H9 (cell line): Measurements from ENCODE around the gene ROBO1. TPM values are rescaled to one million over a fixed set of nuclear protein-coding genes. Genes with fewer than 3 reads are reported as not detected.

Experiments used
- DNase-seq: peaks from one replicate; pipeline ENCODE4 v3.0.0-alpha.2; 2017
- H2AFZ ChIP-seq: one replicate; pipeline ENCODE4 v1.6.1; 2013; ENCODE audit warnings: mild to moderate bottlenecking, low read length, control low read depth, moderate library complexity
- H2AK5ac ChIP-seq: 2 replicates; pipeline ENCODE4 v1.6.1; 2013; ENCODE audit warnings: low read length, control low read depth, mixed read lengths; ENCODE audit not compliant: insufficient read length
- H2BK120ac ChIP-seq: one replicate; pipeline ENCODE4 v1.6.1; 2013; ENCODE audit warnings: low read depth, mild to moderate bottlenecking, low read length, control low read depth, inconsistent platforms; ENCODE audit not compliant: poor library complexity, severe bottlenecking
- H2BK12ac ChIP-seq: 2 replicates; pipeline ENCODE4 v1.6.1; 2013; ENCODE audit warnings: low read length, control low read depth, mixed read lengths, low read depth; ENCODE audit not compliant: insufficient read length
- H2BK15ac ChIP-seq: 2 replicates; pipeline ENCODE4 v1.6.1; 2013; ENCODE audit warnings: low read depth, low read length, control low read depth
- H2BK20ac ChIP-seq: one replicate; pipeline ENCODE4 v1.6.1; 2013; ENCODE audit warnings: low read depth, mild to moderate bottlenecking, low read length, control low read depth, inconsistent platforms; ENCODE audit not compliant: poor library complexity, severe bottlenecking
- H2BK5ac ChIP-seq: 2 replicates; pipeline ENCODE4 v1.6.1; 2013; ENCODE audit warnings: low read length, control low read depth, mixed read lengths; ENCODE audit not compliant: insufficient read length
- H3K14ac ChIP-seq: 2 replicates; pipeline ENCODE4 v1.6.1; 2013; ENCODE audit warnings: low read length, control low read depth; ENCODE audit not compliant: insufficient read depth
- H3K18ac ChIP-seq: 2 replicates; pipeline ENCODE4 v1.6.1; 2013; ENCODE audit warnings: low read depth, mild to moderate bottlenecking, mixed read lengths, low read length, control low read depth; ENCODE audit not compliant: insufficient read length
- H3K23ac ChIP-seq: 2 replicates; pipeline ENCODE4 v1.6.1; 2013; ENCODE audit warnings: low read length, control low read depth, mixed read lengths, low read depth; ENCODE audit not compliant: insufficient read length
- H3K23me2 ChIP-seq: 2 replicates; pipeline ENCODE4 v1.6.1; 2013; ENCODE audit warnings: low read depth, mild to moderate bottlenecking, mixed read lengths, low read length, control low read depth; ENCODE audit not compliant: insufficient read length, poor library complexity, severe bottlenecking
- H3K27ac ChIP-seq: 2 replicates; pipeline ENCODE4 v1.5.1; 2013; ENCODE audit warnings: low read length, control low read depth, mixed read lengths, low read depth; ENCODE audit not compliant: insufficient read length
- H3K27me3 ChIP-seq: 2 replicates; pipeline ENCODE4 v1.6.1; 2013; ENCODE audit warnings: low read length, control low read depth, inconsistent platforms; ENCODE audit not compliant: insufficient read depth
- H3K4ac ChIP-seq: 2 replicates; pipeline ENCODE4 v1.6.1; 2013; ENCODE audit warnings: low read depth, mild to moderate bottlenecking, control low read depth, inconsistent platforms, low read length, moderate library complexity
- H3K4me1 ChIP-seq: 2 replicates; pipeline ENCODE4 v1.6.1; 2013; ENCODE audit warnings: low read length, control low read depth, inconsistent platforms; ENCODE audit not compliant: insufficient read depth
- H3K4me2 ChIP-seq: 2 replicates; pipeline ENCODE4 v1.6.1; 2013; ENCODE audit warnings: low read length, control low read depth, mixed read lengths; ENCODE audit not compliant: insufficient read length, insufficient read depth
- H3K56ac ChIP-seq: 2 replicates; pipeline ENCODE4 v1.6.1; 2013; ENCODE audit warnings: low read depth, mild to moderate bottlenecking, mixed read lengths, low read length, control low read depth; ENCODE audit not compliant: insufficient read length
- H3K79me1 ChIP-seq: 2 replicates; pipeline ENCODE4 v1.6.1; 2013; ENCODE audit warnings: low read depth, mild to moderate bottlenecking, moderate library complexity, low read length, control low read depth, inconsistent platforms; ENCODE audit not compliant: insufficient read depth, poor library complexity, severe bottlenecking
- H3K79me2 ChIP-seq: 2 replicates; pipeline ENCODE4 v1.6.1; 2013; ENCODE audit warnings: low read length, control low read depth, inconsistent platforms; ENCODE audit not compliant: insufficient read depth
- H3K9ac ChIP-seq: 2 replicates; pipeline ENCODE4 v1.6.1; 2013; ENCODE audit warnings: low read length, control low read depth, mixed read lengths; ENCODE audit not compliant: insufficient read length; ENCODE audit errors: extremely low read depth
- H3K9me3 ChIP-seq: one replicate; pipeline ENCODE4 v1.6.1; 2013; ENCODE audit warnings: low read depth, low read length, inconsistent platforms; ENCODE audit not compliant: control insufficient read depth
- H3T11ph ChIP-seq: one replicate; pipeline ENCODE4 v1.6.1; 2013; ENCODE audit warnings: mild to moderate bottlenecking, low read length, control low read depth, inconsistent platforms
- H4K20me1 ChIP-seq: one replicate; pipeline ENCODE4 v1.6.1; 2013; ENCODE audit not compliant: control insufficient read depth, insufficient read length, insufficient read depth
- H4K5ac ChIP-seq: 2 replicates; pipeline ENCODE4 v1.6.1; 2013; ENCODE audit warnings: low read depth, mild to moderate bottlenecking, mixed read lengths, low read length, control low read depth; ENCODE audit not compliant: insufficient read length
- H4K8ac ChIP-seq: replicated peaks from 2 replicates; pipeline ENCODE4 v1.6.1; 2013; ENCODE audit warnings: low read length, control low read depth, mixed read lengths, low read depth; ENCODE audit not compliant: insufficient read length
- H4K91ac ChIP-seq: 2 replicates; pipeline ENCODE4 v1.6.1; 2013; ENCODE audit warnings: low read depth, mild to moderate bottlenecking, moderate library complexity, mixed read lengths, low read length, control low read depth; ENCODE audit not compliant: insufficient read length
- H3K27ac Mint-ChIP-seq, 3 experiments: 2 replicates in 2 of 3; 3 replicates in 1 of 3; pipeline ENCODE4 v1.8.0; 2020 to 2021; ENCODE audit warnings: mixed read lengths in 3 of 3, mild to moderate bottlenecking in 1 of 3, moderate library complexity in 1 of 3
- H3K27me3 Mint-ChIP-seq: 2 replicates; pipeline ENCODE4 v1.8.0; 2021; ENCODE audit warnings: low read depth, mild to moderate bottlenecking, moderate library complexity, mixed read lengths
- H3K36me3 Mint-ChIP-seq, 3 experiments: 2 replicates in 2 of 3; 3 replicates in 1 of 3; pipeline ENCODE4 v1.8.0; 2020 to 2021; ENCODE audit warnings: low read depth in 3 of 3, mixed read lengths in 3 of 3; ENCODE audit not compliant: insufficient read depth in 1 of 3
- H3K4me1 Mint-ChIP-seq, 2 experiments: 2 replicates each; pipeline ENCODE4 v1.8.0; 2020; ENCODE audit warnings: mixed read lengths in 2 of 2
- H3K4me3 Mint-ChIP-seq, 2 experiments: 2 replicates in 1 of 2; 3 replicates in 1 of 2; pipeline ENCODE4 v1.8.0; 2020 to 2021; ENCODE audit warnings: mild to moderate bottlenecking in 2 of 2, mixed read lengths in 2 of 2, moderate library complexity in 1 of 2
- H3K9me3 Mint-ChIP-seq, 2 experiments: 2 replicates in 1 of 2; 3 replicates in 1 of 2; pipeline ENCODE4 v1.8.0; 2020; ENCODE audit warnings: mild to moderate bottlenecking in 2 of 2, mixed read lengths in 2 of 2, moderate library complexity in 1 of 2
- CTCF ChIP-seq: fragments of 200-600 bp; sonication (generic); conservative IDR thresholded peaks from 3 replicates; pipeline ENCODE4 v1.8.0; 2021; ENCODE audit warnings: antibody characterized with exemption, mild to moderate bottlenecking
- WGBS: extraction: QIAGEN DNeasy Blood & Tissue Kit; methylation state at CpG from one replicate; pipeline ENCODE4 v1.1.7; 2013; ENCODE audit warnings: missing lambda C conversion rate, low lambda C conversion rate, mixed read lengths; ENCODE audit not compliant: insufficient read length; ENCODE audit errors: extremely low coverage; 5-methylcytosine and 5-hydroxymethylcytosine counted together
- total RNA-seq: library from RNA; stranded (reverse); gene quantifications from 2 replicates; pipeline ENCODE4 v1.2.1, GENCODE V29; 2021

ROBO1 gene
- total RNA-seq, 1 experiment from 2014 or later, result 62.7 TPM

DNA sequence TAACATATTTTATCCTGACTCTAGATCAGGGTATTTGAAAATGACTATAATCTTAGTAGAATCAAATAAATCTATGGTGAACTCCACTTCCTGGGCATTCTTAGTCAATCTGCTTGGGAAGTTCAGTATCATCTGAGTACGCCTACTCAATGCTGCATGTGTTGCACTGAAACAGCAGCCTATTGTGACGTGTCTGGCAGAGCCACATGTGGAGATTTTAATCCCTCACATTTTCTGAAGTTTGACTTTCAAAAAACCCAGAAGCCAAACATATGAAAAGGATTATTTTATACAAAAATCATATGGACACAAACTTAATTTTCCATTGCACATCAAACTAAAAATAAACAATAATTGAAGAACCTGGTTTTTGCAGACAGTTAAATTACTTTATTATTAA is 798.3 kb downstream of the ROBO1 start:
- H4K5ac ChIP-seq, result no peak overlapping the region
- no peaks in the 10 kb centered on the region for H3K4me1 ChIP-seq
- H3K23me2 ChIP-seq, result no peaks in the 10 kb centered on the region
- no peak overlapping the region for H3T11ph ChIP-seq
- no peak overlapping the region for H2AK5ac ChIP-seq
- no peaks in the 10 kb centered on the region for H3K9me3 ChIP-seq
- no peak for DNase-seq
- no peak overlapping the region for H2AFZ ChIP-seq
- H3K79me2 ChIP-seq, result no peaks in the 10 kb centered on the region
- H4K20me1 ChIP-seq, result no peaks in the 10 kb centered on the region
- peaks cover 10 to 11% of the 10 kb centered on the region in 2 experiments; a peak in 3 of 4 replicates for H3K4me1 Mint-ChIP-seq
- H3K23ac ChIP-seq, result no peak overlapping the region
- no peak overlapping the region for H3K4ac ChIP-seq
- H3K4me3 Mint-ChIP-seq, result no peak overlapping the region
- no peak overlapping the region for H2BK12ac ChIP-seq
- no peak overlapping the region for H3K56ac ChIP-seq
- H2BK20ac ChIP-seq, result no peak overlapping the region
- WGBS, result no CpG with 5 or more reads among the region's 2 CpGs
- H3K4me2 ChIP-seq, result no peak overlapping the region
- peaks cover 3 to 6% of the 10 kb centered on the region in 2 experiments; a peak in 3 of 5 replicates for H3K9me3 Mint-ChIP-seq
- no peak overlapping the region for H4K8ac ChIP-seq
- no peak overlapping the region for H3K18ac ChIP-seq
- TF ChIP-seq CTCF, result no peak
- H3K27me3 ChIP-seq, result no peaks in the 10 kb centered on the region
- H2BK15ac ChIP-seq, result no peak overlapping the region
- no peak overlapping the region for H3K14ac ChIP-seq
- no peak overlapping the region for H2BK120ac ChIP-seq
- no peak overlapping the region for H4K91ac ChIP-seq
- no peak overlapping the region for H3K27ac Mint-ChIP-seq
- H2BK5ac ChIP-seq, result no peak overlapping the region
- H3K27ac ChIP-seq, result no peak overlapping the region
- H3K79me1 ChIP-seq, result no peaks in the 10 kb centered on the region
- H3K27me3 Mint-ChIP-seq, result no peaks in the 10 kb centered on the region
- H3K9ac ChIP-seq, result no peak overlapping the region
- H3K36me3 Mint-ChIP-seq, result peaks cover 3 to 9% (median 5%) of the 10 kb centered on the region in 3 experiments; a peak in 6 of 7 replicates
